Measurements from ENCODE around the gene PIK3C2G. TPM values are rescaled to one million over a fixed set of nuclear protein-coding genes. Genes with fewer than 3 reads are reported as not detected.

PIK3C2G gene
- polyA plus RNA-seq, 3 donors = not detected

- Mint-ChIP-seq H3K9me3 (peaks cover 3 to 23% (median 7%) of the 10 kb centered on the region in 7 donors), H3K27ac (no peak overlapping the region), H3K36me3 (no peaks in the 10 kb centered on the region), H3K4me1 (no peaks in the 10 kb centered on the region), H3K4me3 (no peak overlapping the region), H3K27me3 (ENCODE audit: low read depth in 3 of 3) (peaks cover 0 to 1% (median 0%) of the 10 kb centered on the region in 3 donors)
- DNase-seq = no peak
- intact Hi-C loops (cut with micrococcal nuclease) = no loop called here
- no peak for TF ChIP-seq CTCF (IDR thresholded peaks at IDR 0.05)
- Histone ChIP-seq H2AFZ (ENCODE audit: insufficient read depth, low read depth, low read length, poor library complexity, severe bottlenecking) (no peak overlapping the region), H3K79me2 (ENCODE audit: insufficient read depth, low read length) (no peaks in the 10 kb centered on the region), H3K9me3 (replicated peaks in 1 of 2; ENCODE audit: control insufficient read depth in 1 of 2, insufficient read depth in 1 of 2, low read length in 2 of 2) (peaks cover 0 to 6% of the 10 kb centered on the region in 2 donors), H3K27ac (ENCODE audit: low read depth in 1 of 2, low read length in 2 of 2) (no peak overlapping the region), H4K20me1 (ENCODE audit: insufficient read depth, low read length) (no peaks in the 10 kb centered on the region), H3K36me3 (replicated peaks in 1 of 2; ENCODE audit: control insufficient read depth in 1 of 2, insufficient read depth in 2 of 2, low read length in 2 of 2) (no peaks in the 10 kb centered on the region), H3K4me3 (replicated peaks in 1 of 3; ENCODE audit: low read depth in 2 of 3, low read length in 3 of 3) (no peak overlapping the region), H3K4me1 (ENCODE audit: control insufficient read depth in 1 of 2, insufficient read depth in 2 of 2, low read length in 2 of 2) (no peaks in the 10 kb centered on the region), H3K9ac (ENCODE audit: insufficient read depth, low read length, poor library complexity, severe bottlenecking) (no peak overlapping the region), H3K27me3 (ENCODE audit: control insufficient read depth in 2 of 2, insufficient read depth in 2 of 2, low read length in 2 of 2) (no peaks in the 10 kb centered on the region), H3K4me2 (replicated peaks; ENCODE audit: extremely low read depth, low read length, poor library complexity, severe bottlenecking) (no peak overlapping the region)
- WGBS (ENCODE audit: insufficient coverage) = no CpG with 5 or more reads among the region's 2 CpGs
Measured at GRCh38 chr12:18358077-18358476, 96.8 kb downstream of the PIK3C2G start.

GRCh38 chr12:18358930-18359329 lies 97.6 kb downstream of the PIK3C2G start:
- no peak overlapping the region for H3K4me3 ChIP-seq (replicated peaks in 1 of 3; ENCODE audit: low read depth in 2 of 3, low read length in 3 of 3)
- no peak overlapping the region for H3K4me2 ChIP-seq (replicated peaks; ENCODE audit: extremely low read depth, low read length, poor library complexity, severe bottlenecking)
- H3K36me3 ChIP-seq (replicated peaks in 1 of 2; ENCODE audit: control insufficient read depth in 1 of 2, insufficient read depth in 2 of 2, low read length in 2 of 2) = no peaks in the 10 kb centered on the region
- no peak overlapping the region for H3K27ac ChIP-seq (ENCODE audit: low read depth in 1 of 2, low read length in 2 of 2)
- no peak overlapping the region for H3K27ac Mint-ChIP-seq
- H3K9ac ChIP-seq (ENCODE audit: insufficient read depth, low read length, poor library complexity, severe bottlenecking) = no peak overlapping the region
- DNase-seq = no peak
- intact Hi-C loops (cut with micrococcal nuclease) = no loop called here
- no peaks in the 10 kb centered on the region for H3K27me3 ChIP-seq (ENCODE audit: control insufficient read depth in 2 of 2, insufficient read depth in 2 of 2, low read length in 2 of 2)
- no peak overlapping the region for H3K4me3 Mint-ChIP-seq
- no peaks in the 10 kb centered on the region for H3K4me1 Mint-ChIP-seq
- WGBS (ENCODE audit: insufficient coverage) = no CpG with 5 or more reads among the region's 2 CpGs
- H3K27me3 Mint-ChIP-seq (ENCODE audit: low read depth in 3 of 3) = peaks cover 0 to 1% (median 0%) of the 10 kb centered on the region in 3 donors
- peaks cover 0 to 6% of the 10 kb centered on the region in 2 donors for H3K9me3 ChIP-seq (replicated peaks in 1 of 2; ENCODE audit: control insufficient read depth in 1 of 2, insufficient read depth in 1 of 2, low read length in 2 of 2)
- H3K4me1 ChIP-seq (ENCODE audit: control insufficient read depth in 1 of 2, insufficient read depth in 2 of 2, low read length in 2 of 2) = no peaks in the 10 kb centered on the region
- no peaks in the 10 kb centered on the region for H3K36me3 Mint-ChIP-seq
- TF ChIP-seq CTCF (IDR thresholded peaks at IDR 0.05) = no peak
- H4K20me1 ChIP-seq (ENCODE audit: insufficient read depth, low read length) = no peaks in the 10 kb centered on the region
- H3K79me2 ChIP-seq (ENCODE audit: insufficient read depth, low read length) = no peaks in the 10 kb centered on the region
- H2AFZ ChIP-seq (ENCODE audit: insufficient read depth, low read depth, low read length, poor library complexity, severe bottlenecking) = no peak overlapping the region
- H3K9me3 Mint-ChIP-seq = peaks cover 2 to 21% (median 6%) of the 10 kb centered on the region in 7 donors

Data from CD14-positive monocyte (primary cell).